Heart left ventricle (tissue), 16 donors: ENCODE data around the gene CROCC. TPM values are rescaled to one million over a fixed set of nuclear protein-coding genes. Genes with fewer than 3 reads are reported as not detected.
"Not testable (repeated sequence)": the region's sequence is repeated elsewhere in the genome, so short reads cannot be mapped to it uniquely, and the experiment has no call there.

ENCODE experiments used
- ATAC-seq, 4 donors: fragments of 200-7000 bp; cut with Tn5 transposase; one replicate each; pipeline ENCODE4 v1.9.1; 2020 to 2022; ENCODE audit warnings: moderate library complexity in 4 of 4, mild to moderate bottlenecking in 3 of 4, moderate number of reproducible peaks in 1 of 4
- DNase-seq, 5 donors: peaks; one replicate each; pipeline ENCODE4 v3.0.0-alpha.2; 2020
- H3K27ac ChIP-seq, 12 donors: fragments of 200-600 bp; sonication (generic) in 4 of 12; one replicate each; pipeline versions ENCODE4 v1.5.0 to v1.8.0; 2016 to 2022; ENCODE audit warnings: mild to moderate bottlenecking in 2 of 12
- H3K27me3 ChIP-seq, 9 donors: fragments of 200-600 bp; sonication (generic) in 2 of 9; one replicate each; pipeline versions ENCODE4 v1.5.1 to v1.8.0; 2016 to 2022; ENCODE audit warnings: mild to moderate bottlenecking in 3 of 9
- H3K36me3 ChIP-seq, 9 donors: fragments of 200-600 bp; sonication (generic) in 2 of 9; one replicate each; pipeline versions ENCODE4 v1.5.0 to v1.8.0; 2018 to 2022; ENCODE audit warnings: mild to moderate bottlenecking in 2 of 9
- H3K4me1 ChIP-seq, 12 donors: fragments of 200-600 bp; sonication (generic) in 4 of 12; one replicate each; pipeline versions ENCODE4 v1.5.0 to v1.8.0; 2016 to 2022; ENCODE audit warnings: mild to moderate bottlenecking in 3 of 12
- H3K4me3 ChIP-seq, 12 donors: fragments of 200-600 bp; sonication (generic) in 4 of 12; one replicate each; pipeline versions ENCODE4 v1.5.0 to v1.8.0; 2017 to 2022; ENCODE audit warnings: mild to moderate bottlenecking in 9 of 12, moderate library complexity in 4 of 12
- H3K9me3 ChIP-seq, 12 donors: fragments of 200-600 bp; sonication (generic) in 4 of 12; one replicate each; pipeline versions ENCODE4 v1.5.0 to v1.8.0; 2016 to 2022; ENCODE audit warnings: mild to moderate bottlenecking in 1 of 12
- POLR2A ChIP-seq, 2 donors: fragments of 450-650 bp; IDR thresholded peaks; one replicate each; pipeline ENCODE4 v1.6.1; 2017; ENCODE audit warnings: antibody characterized with exemption in 2 of 2, mild to moderate bottlenecking in 2 of 2, moderate library complexity in 2 of 2
- WGBS, 4 donors: extraction: QIAGEN DNeasy Blood & Tissue Kit in 2 of 4; methylation state at CpG; one replicate each; pipeline versions ENCODE4 v1.1.5 to v1.1.7; 2013 to 2018; 5-methylcytosine and 5-hydroxymethylcytosine counted together
- intact Hi-C, 10 donors: fragments of 100-400 bp; cut with DNase I; formaldehyde crosslinking; loops; one replicate each; pipeline versions ENCODE4 v1.11.1 to v1.14.2; 2022
- polyA plus RNA-seq, 2 donors: library from polyadenylated mRNA; stranded (reverse); fragments of 200-250 nt; gene quantifications; one replicate each; pipeline ENCODE4 v1.2.3, GENCODE V29; 2013
- total RNA-seq, 9 donors: library from RNA; depleted of rRNA in 2 of 9; stranded (reverse); fragments of >200 nt in 2 of 9; fragmentation: NEBNext Ultra II Directional in 3 of 9; extraction: Animal tissue kit (Norgen Biotek cat#: 25700) in 3 of 9; gene quantifications; one replicate each; pipeline versions ENCODE4 v1.1.0 to v1.2.4, GENCODE V29; 2016 to 2023
- TF ChIP-seq, protein P1 (sequence below), 12 donors: fragments of 200-600 bp; sonication (generic) in 4 of 12; IDR thresholded peaks; one replicate each; pipeline versions ENCODE4 v1.5.0 to v1.8.0; 2018 to 2022; ENCODE audit warnings: antibody characterized with exemption in 12 of 12, mild to moderate bottlenecking in 5 of 12
- donor health status: ischemic (EF 13 %, LVEDD 7.1; RV severe dilation, severe dysfunction).
- donor health status: healthy with polysubstance abuse.
- donor health status: DM: no; HTN: yes; CAD: no.
- donor health status: DM: no; HTN: no; CAD: no.
- donor health status: ischemic (EF 25% LVEDD 6.9; RV normal size, moderate dysfunction).
- donor health status: ischemic (EF 25% LVEDD 5.7; RV mildly dilated, moderate dysfunction).
- donor health status: healthy.
- donor health status: DM: yes; HTN: yes; CAD: no.
- donor health status: ischemic (EF 35%, LVEDD 5.7; RV mildly dilated, moderate dysfunction).
- donor health status: nonischemic (EF 11% LVEDD 7.7; RV severe dilation, severe dysfunction).
- donor health status: DM: yes; HTN: yes; CAD: no.
- donor health status: PGD.
- donor health status: ischemic (EF 29% LVEDD 5.4; RV normal size, mild dysfunction).
- donor health status: nonischemic (EF 23%, LVEDD 6.1; RV moderate dilation, normal function).

CROCC gene
- total and polyA plus RNA-seq, 11 donors, result 3.9 to 17.0 (median 7.6) TPM

DNA sequence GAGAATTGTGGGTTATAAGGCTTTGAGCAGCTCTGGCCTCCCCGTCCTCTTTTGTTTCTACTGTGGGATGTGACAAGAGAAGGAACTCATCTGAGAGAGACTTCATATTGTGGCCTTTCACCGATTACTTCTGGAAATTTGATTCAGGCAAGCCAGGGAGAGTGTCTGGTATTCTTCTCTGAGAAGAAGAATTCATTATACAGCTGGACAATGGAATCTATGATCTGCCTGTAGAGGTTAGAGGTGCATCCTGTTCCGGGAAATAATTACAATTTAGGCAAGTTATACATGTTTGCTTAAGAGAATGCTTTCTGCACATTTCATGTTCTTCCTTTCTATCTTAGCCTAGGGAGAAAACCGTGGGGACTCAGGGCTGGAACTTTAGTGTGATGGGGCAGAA lies 38.7 kb upstream of the CROCC start:
- intact Hi-C loops, result no loop called here
- H3K27me3 ChIP-seq, result peaks cover 0 to 21% (median 5%) of the 10 kb centered on the region in 9 donors
- DNase-seq (no peak), ATAC-seq (peak in 2 of 4 donors; percentile 33 to 61)
- 39 to 55% (median 53%) methylated on average over 4 of the region's 4 CpGs for WGBS, 4 donors
- peak overlapping the region in 1 of 12 donors; percentile 18 for H3K27ac ChIP-seq
- H3K36me3 ChIP-seq, result no peaks in the 10 kb centered on the region
- H3K9me3 ChIP-seq, result no peaks in the 10 kb centered on the region
- peaks cover 0 to 7% (median 0%) of the 10 kb centered on the region in 12 donors for H3K4me1 ChIP-seq
- TF ChIP-seq, protein P1, sequence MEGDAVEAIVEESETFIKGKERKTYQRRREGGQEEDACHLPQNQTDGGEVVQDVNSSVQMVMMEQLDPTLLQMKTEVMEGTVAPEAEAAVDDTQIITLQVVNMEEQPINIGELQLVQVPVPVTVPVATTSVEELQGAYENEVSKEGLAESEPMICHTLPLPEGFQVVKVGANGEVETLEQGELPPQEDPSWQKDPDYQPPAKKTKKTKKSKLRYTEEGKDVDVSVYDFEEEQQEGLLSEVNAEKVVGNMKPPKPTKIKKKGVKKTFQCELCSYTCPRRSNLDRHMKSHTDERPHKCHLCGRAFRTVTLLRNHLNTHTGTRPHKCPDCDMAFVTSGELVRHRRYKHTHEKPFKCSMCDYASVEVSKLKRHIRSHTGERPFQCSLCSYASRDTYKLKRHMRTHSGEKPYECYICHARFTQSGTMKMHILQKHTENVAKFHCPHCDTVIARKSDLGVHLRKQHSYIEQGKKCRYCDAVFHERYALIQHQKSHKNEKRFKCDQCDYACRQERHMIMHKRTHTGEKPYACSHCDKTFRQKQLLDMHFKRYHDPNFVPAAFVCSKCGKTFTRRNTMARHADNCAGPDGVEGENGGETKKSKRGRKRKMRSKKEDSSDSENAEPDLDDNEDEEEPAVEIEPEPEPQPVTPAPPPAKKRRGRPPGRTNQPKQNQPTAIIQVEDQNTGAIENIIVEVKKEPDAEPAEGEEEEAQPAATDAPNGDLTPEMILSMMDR (IDR thresholded peaks at IDR 0.05), result no peak
- no peak for TF ChIP-seq POLR2A (IDR thresholded peaks at IDR 0.05)
- H3K4me3 ChIP-seq, result no peak overlapping the region

DNA sequence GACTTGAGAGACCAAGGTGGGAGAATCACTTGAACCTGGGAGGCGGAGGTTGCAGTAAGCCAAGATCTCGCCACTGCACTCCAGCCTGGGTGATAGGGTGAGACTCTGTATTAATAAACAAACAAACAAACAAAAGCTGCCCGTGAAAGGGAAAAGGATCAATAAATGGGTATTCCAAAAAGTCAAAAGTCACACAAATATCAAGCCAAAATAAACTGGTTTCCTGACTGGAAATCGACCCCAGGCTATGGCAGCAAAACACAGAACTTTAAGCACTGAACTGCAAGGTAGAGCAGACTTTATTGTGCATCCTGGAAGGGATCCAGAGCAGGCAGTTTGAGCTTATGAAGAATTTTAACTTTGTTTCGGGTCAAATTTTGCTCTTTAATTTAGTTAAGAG lies 37.2 kb upstream of the CROCC start:
- H3K27ac ChIP-seq, DNase-seq, ATAC-seq, H3K9me3 ChIP-seq, H3K36me3 ChIP-seq, H3K4me3 ChIP-seq, intact Hi-C loops: not testable (repeated sequence)
- 80 to 90% (median 83%) methylated on average over 5 of the region's 5 CpGs for WGBS, 4 donors
- Histone ChIP-seq H3K27me3 (peaks cover 0 to 14% (median 2%) of the 10 kb centered on the region in 9 donors), H3K4me1 (peaks cover 0 to 15% (median under 1%) of the 10 kb centered on the region in 12 donors)

- DNase-seq (no peak), ATAC-seq (no peak)
- Histone ChIP-seq H3K4me3 (no peak overlapping the region), H3K27me3 (peaks cover 0 to 2% (median 0%) of the 10 kb centered on the region in 9 donors), H3K9me3 (no peaks in the 10 kb centered on the region), H3K4me1 (peaks cover 0 to 15% (median 7%) of the 10 kb centered on the region in 12 donors), H3K27ac (no peak overlapping the region), H3K36me3 (no peaks in the 10 kb centered on the region)
- intact Hi-C loops, result no loop called here
- TF ChIP-seq, protein P1 (IDR thresholded peaks at IDR 0.05), result no peak
- TF ChIP-seq POLR2A (IDR thresholded peaks at IDR 0.05), result no peak
- 92 to 97% (median 93%) methylated on average over 20 of the region's 20 CpGs for WGBS, 4 donors
Measured at GRCh38 chr1:16886860-16887605, 34.7 kb upstream of the CROCC start.

- H3K4me1 ChIP-seq, result peaks cover 0 to 13% (median 7%) of the 10 kb centered on the region in 12 donors
- peak overlapping the region; percentile 42 to 87 (median 65) for H3K4me3 ChIP-seq
- H3K36me3 ChIP-seq, result no peaks in the 10 kb centered on the region
- H3K27ac ChIP-seq, result peak overlapping the region; percentile 58 to 96 (median 92)
- no peaks in the 10 kb centered on the region for H3K27me3 ChIP-seq
- intact Hi-C loops, result no loop called here
- ATAC-seq (peak; percentile 77 to 98 (median 94)), DNase-seq (peak; percentile 60 to 94 (median 84))
- 3 to 10% (median 6%) methylated on average over 62 to 63 of the region's 63 CpGs for WGBS, 4 donors
- no peaks in the 10 kb centered on the region for H3K9me3 ChIP-seq
- TF ChIP-seq, protein P1 (IDR thresholded peaks at IDR 0.05), result peak in 10 of 12 donors; percentile 8 to 53 (median 25)
- peak in 1 of 2 donors; percentile 47 for TF ChIP-seq POLR2A (IDR thresholded peaks at IDR 0.05)
Measured at GRCh38 chr1:16888860-16889816, 32.6 kb upstream of the CROCC start.

DNA sequence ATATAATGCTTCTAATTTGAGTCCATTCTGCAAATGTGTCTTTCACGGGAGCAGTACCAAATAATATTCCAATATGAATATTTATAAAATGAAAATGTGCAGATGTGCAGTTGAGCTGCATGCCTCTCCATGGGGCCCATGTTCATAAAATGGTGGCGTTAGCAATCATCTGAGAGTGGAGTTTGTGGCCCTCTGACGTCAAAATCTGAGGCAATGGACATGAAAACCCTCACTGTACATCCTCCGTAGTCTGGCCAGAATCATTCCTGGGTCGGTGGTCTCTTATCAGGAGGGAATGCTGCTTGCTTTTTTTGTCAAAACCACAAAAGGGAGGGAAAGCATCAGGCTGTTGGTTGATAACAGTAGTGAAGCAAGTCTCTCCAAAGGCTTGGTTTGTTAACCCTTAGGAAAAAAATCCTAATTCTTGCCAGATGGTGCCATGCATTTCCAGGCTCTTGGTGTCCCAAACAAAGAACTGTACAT lies 31.2 kb upstream of the CROCC start:
- H3K9me3 ChIP-seq, DNase-seq, H3K27me3 ChIP-seq, H3K27ac ChIP-seq, intact Hi-C loops, H3K36me3 ChIP-seq, H3K4me3 ChIP-seq, ATAC-seq: not testable (repeated sequence)
- peaks cover 0 to 13% (median 8%) of the 10 kb centered on the region in 12 donors for H3K4me1 ChIP-seq
- WGBS, 4 donors, result 68 to 74% (median 72%) methylated on average over 5 of the region's 5 CpGs

DNA sequence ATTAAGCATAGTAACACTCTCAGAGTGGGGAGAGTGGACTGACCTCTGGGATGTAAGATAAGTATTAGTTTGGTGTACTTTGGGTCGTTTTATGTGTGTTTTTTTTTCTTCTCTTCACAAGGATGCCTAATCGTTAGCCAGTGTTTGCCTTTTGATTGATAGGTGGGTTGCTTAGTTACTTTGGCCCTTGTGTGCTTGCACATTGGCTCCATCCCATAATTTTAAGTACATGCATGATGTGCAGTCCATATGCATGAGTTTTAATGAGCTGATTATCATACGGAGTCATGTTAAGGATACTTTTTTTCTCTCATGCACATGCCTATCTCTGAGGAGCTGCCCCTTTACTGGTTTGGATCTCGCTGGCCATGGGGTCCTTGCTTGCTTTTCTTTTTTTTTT lies 30.7 kb upstream of the CROCC start:
- H3K4me3 ChIP-seq, DNase-seq, H3K27ac ChIP-seq, H3K27me3 ChIP-seq, ATAC-seq, H3K9me3 ChIP-seq, H3K36me3 ChIP-seq, intact Hi-C loops: not testable (repeated sequence)
- 63 to 73% (median 64%) methylated on average over 4 of the region's 4 CpGs for WGBS, 4 donors
- H3K4me1 ChIP-seq, result peaks cover 0 to 13% (median 8%) of the 10 kb centered on the region in 12 donors

DNA sequence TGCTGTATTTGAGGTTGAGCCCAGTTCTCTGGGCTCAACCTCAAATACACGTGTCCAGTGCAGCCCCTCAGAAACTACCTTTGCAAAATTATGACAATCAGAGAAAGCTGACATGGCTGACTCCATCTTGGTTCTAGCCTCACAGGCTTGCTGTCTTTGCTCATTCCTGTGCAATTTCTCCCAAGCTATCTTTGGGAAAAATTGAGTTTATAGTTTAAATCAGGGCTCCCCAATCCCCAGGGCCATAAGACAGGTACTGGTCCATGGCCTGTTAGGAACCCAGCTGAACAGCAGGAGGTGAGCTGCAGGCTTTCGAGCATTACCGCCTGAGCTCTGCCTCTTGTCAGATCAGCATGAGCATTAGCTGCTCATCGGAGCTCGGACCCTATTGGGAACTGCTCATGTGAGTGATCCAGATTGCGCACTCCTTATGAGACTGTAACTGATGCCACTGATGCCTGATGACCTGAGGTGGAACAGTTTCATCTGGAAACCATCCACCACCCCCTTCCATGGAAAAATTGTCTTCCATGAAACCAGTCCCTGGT lies 28.7 kb upstream of the CROCC start:
- H3K36me3 ChIP-seq, H3K27me3 ChIP-seq, ATAC-seq, H3K27ac ChIP-seq, DNase-seq, intact Hi-C loops, H3K4me3 ChIP-seq, H3K9me3 ChIP-seq: not testable (repeated sequence)
- H3K4me1 ChIP-seq, result peaks cover 0 to 20% (median 11%) of the 10 kb centered on the region in 12 donors
- 65 to 68% (median 67%) methylated on average over 6 of the region's 6 CpGs for WGBS, 4 donors
